LNCAP (cell line): Measurements from ENCODE around the gene PI4KA.
A peak's percentile ranks its signal among the peaks of the same experiment; 100 is the strongest.

Source experiments
- CTCF ChIP-seq: fragments of 450-650 bp; IDR thresholded peaks from 2 replicates; pipeline ENCODE4 v1.5.1; 2017; ENCODE audit warnings: mild to moderate bottlenecking

Gene PI4KA

GRCh38 chr22:20721409-20722218 is 137.0 kb downstream of the PI4KA start:
- no peak for TF ChIP-seq CTCF

- TF ChIP-seq CTCF: no peak
These were observed 137.8 kb downstream of the PI4KA start for GRCh38 chr22:20720692-20721408.

- TF ChIP-seq CTCF: 0 out of 2 replicates have a peak, but pooled peaks have one; percentile 16
These were observed 154.6 kb downstream of the PI4KA start for GRCh38 chr22:20703816-20704609.

GRCh38 chr22:20697481-20698113 is 161.0 kb downstream of the PI4KA start:
- peak; percentile 61 for TF ChIP-seq CTCF

- no peak for TF ChIP-seq CTCF
These were observed 180.8 kb downstream of the PI4KA start for GRCh38 chr22:20677684-20678242.

- no peak for TF ChIP-seq CTCF
These were observed 183.6 kb downstream of the PI4KA start for GRCh38 chr22:20674998-20675397.
